ENCODE data around the gene ARHGEF16. TPM values are rescaled to one million over a fixed set of nuclear protein-coding genes. Genes with fewer than 3 reads are reported as not detected.
A peak's percentile ranks its signal among the peaks of the same experiment; 100 is the strongest.

Gene ARHGEF16
- total RNA-seq, 1 donor from 2014 or later: 1.7 TPM

- Mint-ChIP-seq H3K9me3 (ENCODE audit: unreplicated experiment) (no peaks in the 10 kb centered on the region), H3K27me3 (ENCODE audit: unreplicated experiment) (peaks cover 9% of the 10 kb centered on the region), H3K27ac (ENCODE audit: unreplicated experiment) (no peak overlapping the region), H3K36me3 (ENCODE audit: low read depth, unreplicated experiment) (peaks cover 5% of the 10 kb centered on the region), H3K4me1 (ENCODE audit: unreplicated experiment) (no peaks in the 10 kb centered on the region), H3K4me3 (ENCODE audit: unreplicated experiment) (no peak overlapping the region)
- no peak for TF ChIP-seq CTCF (IDR thresholded peaks at IDR 0.05; ENCODE audit: unreplicated experiment)
- no peak for DNase-seq (ENCODE audit: low spot score)
Observed at GRCh38 chr1:3522564-3523265, 68.2 kb downstream of the ARHGEF16 start.

- H3K9me3 Mint-ChIP-seq (ENCODE audit: unreplicated experiment): no peaks in the 10 kb centered on the region
- no peaks in the 10 kb centered on the region for H3K4me1 Mint-ChIP-seq (ENCODE audit: unreplicated experiment)
- H3K27me3 Mint-ChIP-seq (ENCODE audit: unreplicated experiment): peaks cover 7% of the 10 kb centered on the region
- no peak overlapping the region for H3K4me3 Mint-ChIP-seq (ENCODE audit: unreplicated experiment)
- H3K36me3 Mint-ChIP-seq (ENCODE audit: low read depth, unreplicated experiment): no peaks in the 10 kb centered on the region
- no peak for DNase-seq (ENCODE audit: low spot score)
- H3K27ac Mint-ChIP-seq (ENCODE audit: unreplicated experiment): no peak overlapping the region
- TF ChIP-seq CTCF (IDR thresholded peaks at IDR 0.05; ENCODE audit: unreplicated experiment): no peak
Observed at GRCh38 chr1:3523980-3524379, 69.5 kb downstream of the ARHGEF16 start.

- peak overlapping the region; percentile 74 for H3K27ac Mint-ChIP-seq (ENCODE audit: unreplicated experiment)
- H3K4me3 Mint-ChIP-seq (ENCODE audit: unreplicated experiment): no peak overlapping the region
- peaks cover 5% of the 10 kb centered on the region for H3K27me3 Mint-ChIP-seq (ENCODE audit: unreplicated experiment)
- no peak for TF ChIP-seq CTCF (IDR thresholded peaks at IDR 0.05; ENCODE audit: unreplicated experiment)
- no peaks in the 10 kb centered on the region for H3K9me3 Mint-ChIP-seq (ENCODE audit: unreplicated experiment)
- no peak for DNase-seq (ENCODE audit: low spot score)
- no peaks in the 10 kb centered on the region for H3K36me3 Mint-ChIP-seq (ENCODE audit: low read depth, unreplicated experiment)
- H3K4me1 Mint-ChIP-seq (ENCODE audit: unreplicated experiment): no peaks in the 10 kb centered on the region
Observed at GRCh38 chr1:3524556-3525203, 70.2 kb downstream of the ARHGEF16 start.

- DNase-seq (ENCODE audit: low spot score): no peak
- Mint-ChIP-seq H3K36me3 (ENCODE audit: low read depth, unreplicated experiment) (no peaks in the 10 kb centered on the region), H3K27me3 (ENCODE audit: unreplicated experiment) (peaks cover 5% of the 10 kb centered on the region), H3K4me1 (ENCODE audit: unreplicated experiment) (peaks cover 3% of the 10 kb centered on the region), H3K27ac (ENCODE audit: unreplicated experiment) (no peak overlapping the region), H3K9me3 (ENCODE audit: unreplicated experiment) (no peaks in the 10 kb centered on the region), H3K4me3 (ENCODE audit: unreplicated experiment) (no peak overlapping the region)
- no peak for TF ChIP-seq CTCF (IDR thresholded peaks at IDR 0.05; ENCODE audit: unreplicated experiment)
Observed at GRCh38 chr1:3525551-3526482, 71.4 kb downstream of the ARHGEF16 start.

Data from endothelial cell (in vitro differentiated cells).